Activated T-cell treated with anti-CD3 and anti-CD28 coated beads, Interleukin-2, amount 50 U/mL, for 4 hours (primary cell): ENCODE data around the gene HDAC7. TPM values are rescaled to one million over a fixed set of nuclear protein-coding genes. Genes with fewer than 3 reads are reported as not detected.
A peak's percentile ranks its signal among the peaks of the same experiment; 100 is the strongest.

Source experiments
- ATAC-seq, 2 donors: fragments of 200-7000 bp; cut with Tn5 transposase; one replicate each; pipeline ENCODE4 v1.10.0; 2021
- DNase-seq: peaks from one replicate; pipeline ENCODE4 v3.0.0-alpha.2; 2020
- H3K27me3 Mint-ChIP-seq: one replicate; pipeline ENCODE4 v1.8.0; 2021; ENCODE audit warnings: low read depth, mixed read lengths
- H3K36me3 Mint-ChIP-seq: one replicate; pipeline ENCODE4 v1.8.0; 2022; ENCODE audit warnings: mixed read lengths; ENCODE audit not compliant: insufficient read depth
- H3K4me1 Mint-ChIP-seq: one replicate; pipeline ENCODE4 v1.8.0; 2021; ENCODE audit warnings: low read depth, mixed read lengths
- H3K4me3 Mint-ChIP-seq: one replicate; pipeline ENCODE4 v1.8.0; 2021; ENCODE audit warnings: mild to moderate bottlenecking, moderate library complexity, mixed read lengths
- H3K9me3 Mint-ChIP-seq: one replicate; pipeline ENCODE4 v1.8.0; 2021; ENCODE audit warnings: mixed read lengths
- total RNA-seq, 3 donors: library from RNA; stranded (reverse); gene quantifications; one replicate each; pipeline ENCODE4 v1.2.1, GENCODE V29; 2021

The HDAC7 gene
- total RNA-seq, 3 donors from 2014 or later = 168 to 199 (median 199) TPM

- H3K9me3 Mint-ChIP-seq = no peaks in the 10 kb centered on the region
- H3K4me1 Mint-ChIP-seq = peaks cover 37% of the 10 kb centered on the region
- no peak for DNase-seq
- no peaks in the 10 kb centered on the region for H3K27me3 Mint-ChIP-seq
- no peak for ATAC-seq
- no peaks in the 10 kb centered on the region for H3K36me3 Mint-ChIP-seq
- no peak overlapping the region for H3K4me3 Mint-ChIP-seq
These were observed 62.3 kb downstream of the HDAC7 start for GRCh38 chr12:47757364-47757839.

- H3K4me1 Mint-ChIP-seq = peaks cover 37% of the 10 kb centered on the region
- no peak for DNase-seq
- ATAC-seq = peak; percentile 52 to 58
These were observed 63.8 kb downstream of the HDAC7 start for GRCh38 chr12:47755655-47756562.

DNA sequence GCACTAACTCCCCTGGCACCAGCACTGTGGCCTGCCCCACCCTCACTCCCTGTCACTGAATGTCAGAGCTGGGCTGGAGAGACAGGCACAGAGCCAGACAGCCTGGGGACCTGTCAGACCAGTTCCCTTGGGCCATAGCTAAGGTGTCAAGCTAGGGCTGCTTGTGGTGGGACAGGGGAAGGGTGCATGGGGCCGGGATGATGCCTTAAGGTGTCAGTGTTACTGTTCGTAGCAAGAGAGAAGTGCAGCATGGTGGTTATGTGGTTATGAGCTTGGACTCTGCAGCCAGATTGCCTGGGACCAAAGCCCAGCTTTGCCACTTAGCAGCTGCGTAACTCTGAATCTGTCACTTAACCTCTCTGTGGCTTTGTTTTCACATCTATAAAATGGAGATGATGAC is 64.8 kb downstream of the HDAC7 start:
- ATAC-seq = no peak
- H3K4me1 Mint-ChIP-seq = peaks cover 37% of the 10 kb centered on the region
- H3K36me3 Mint-ChIP-seq = no peaks in the 10 kb centered on the region
- DNase-seq = no peak
- H3K27me3 Mint-ChIP-seq = no peaks in the 10 kb centered on the region
- no peaks in the 10 kb centered on the region for H3K9me3 Mint-ChIP-seq
- H3K4me3 Mint-ChIP-seq = no peak overlapping the region

More at GRCh38 chr12:47755655-47756562, 63.8 kb downstream of the HDAC7 start:
- no peaks in the 10 kb centered on the region for H3K9me3 Mint-ChIP-seq
- H3K4me3 Mint-ChIP-seq = peak overlapping the region; percentile 6
- no peaks in the 10 kb centered on the region for H3K36me3 Mint-ChIP-seq
- H3K27me3 Mint-ChIP-seq = no peaks in the 10 kb centered on the region

DNA sequence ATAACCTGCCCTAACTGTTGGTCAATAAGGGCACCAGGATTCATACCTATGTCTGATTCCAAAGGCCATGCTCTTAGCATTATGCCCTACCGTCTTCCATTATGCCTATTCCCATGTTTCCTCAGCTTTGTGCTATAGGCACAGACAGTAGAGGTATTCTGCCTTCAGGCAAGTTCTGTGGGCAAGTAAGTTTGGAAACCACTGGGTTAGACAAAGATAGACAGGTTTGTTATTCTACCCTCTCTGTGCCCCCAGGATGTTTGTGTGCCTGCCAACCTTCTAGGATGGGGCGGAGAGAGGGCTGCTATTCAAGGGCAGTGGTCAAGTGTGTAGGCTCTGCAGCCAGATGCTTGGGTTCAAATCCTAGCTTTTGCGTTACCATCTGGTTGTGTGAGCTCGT is 65.6 kb downstream of the HDAC7 start:
- no peak for ATAC-seq

DNA sequence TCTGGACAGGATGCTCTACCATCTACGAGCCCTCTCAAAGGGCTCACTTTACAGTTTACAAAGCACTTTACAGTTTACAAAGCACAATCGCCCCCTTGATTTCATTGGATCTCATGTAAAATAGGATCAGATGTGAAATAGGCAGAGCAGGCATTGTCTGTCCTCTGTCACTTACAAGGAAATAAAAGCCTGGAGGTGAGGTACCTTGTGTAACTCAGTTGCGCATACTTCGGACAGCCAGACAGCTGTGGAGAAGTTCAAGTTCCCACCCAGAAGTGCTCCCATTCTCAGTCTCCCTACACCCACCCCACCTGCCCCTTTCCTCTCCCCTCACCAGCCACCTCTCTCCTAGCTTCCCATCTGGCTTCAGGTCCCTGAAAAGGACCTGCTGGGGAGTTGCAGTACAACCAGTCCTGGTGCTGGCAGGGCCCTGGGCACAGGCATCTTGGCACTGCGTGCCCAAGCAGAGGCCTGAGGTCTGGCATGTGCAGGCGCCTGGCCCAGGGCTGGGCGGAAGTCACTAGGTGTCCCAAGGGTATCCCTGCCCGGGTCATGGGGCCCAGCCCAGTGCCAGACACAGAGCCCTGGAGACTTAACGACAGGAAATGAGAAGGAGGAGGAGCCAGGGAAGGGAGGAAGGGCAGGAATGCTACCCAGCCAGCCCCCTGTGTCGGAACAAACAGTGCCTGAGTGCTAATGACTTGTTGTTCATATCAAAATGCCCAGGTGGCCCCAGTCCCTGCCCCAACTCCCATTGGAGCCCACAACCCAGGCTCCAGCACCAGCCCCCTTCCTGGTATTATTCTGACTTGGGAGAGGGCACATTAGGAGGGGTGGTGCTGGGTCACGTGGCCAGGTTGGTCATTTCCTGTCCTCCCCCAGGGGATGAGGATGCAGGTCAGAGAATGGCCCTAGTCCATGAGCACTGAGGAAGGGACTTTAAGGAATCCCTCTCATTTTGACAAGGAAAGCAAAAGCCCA is 66.4 kb downstream of the HDAC7 start:
- peaks cover 32% of the 10 kb centered on the region for H3K4me1 Mint-ChIP-seq
- H3K27me3 Mint-ChIP-seq = peaks cover 3% of the 10 kb centered on the region
- H3K36me3 Mint-ChIP-seq = no peaks in the 10 kb centered on the region
- DNase-seq = no peak
- H3K9me3 Mint-ChIP-seq = no peaks in the 10 kb centered on the region
- no peak overlapping the region for H3K4me3 Mint-ChIP-seq
- no peak for ATAC-seq

More for the DNA sequence above, 65.6 kb downstream of the HDAC7 start:
- H3K4me3 Mint-ChIP-seq = no peak overlapping the region
- H3K9me3 Mint-ChIP-seq = no peaks in the 10 kb centered on the region
- peaks cover 2% of the 10 kb centered on the region for H3K27me3 Mint-ChIP-seq
- peaks cover 33% of the 10 kb centered on the region for H3K4me1 Mint-ChIP-seq
- no peak for DNase-seq
- H3K36me3 Mint-ChIP-seq = no peaks in the 10 kb centered on the region

GRCh38 chr12:47752552-47752951 is 67.2 kb downstream of the HDAC7 start:
- Mint-ChIP-seq H3K9me3 (no peaks in the 10 kb centered on the region), H3K36me3 (no peaks in the 10 kb centered on the region), H3K4me3 (no peak overlapping the region), H3K27me3 (peaks cover 3% of the 10 kb centered on the region), H3K4me1 (peaks cover 30% of the 10 kb centered on the region)
- DNase-seq (no peak), ATAC-seq (no peak)

- H3K36me3 Mint-ChIP-seq = no peaks in the 10 kb centered on the region
- no peaks in the 10 kb centered on the region for H3K9me3 Mint-ChIP-seq
These were observed 67.6 kb downstream of the HDAC7 start for GRCh38 chr12:47752121-47752520.

DNA sequence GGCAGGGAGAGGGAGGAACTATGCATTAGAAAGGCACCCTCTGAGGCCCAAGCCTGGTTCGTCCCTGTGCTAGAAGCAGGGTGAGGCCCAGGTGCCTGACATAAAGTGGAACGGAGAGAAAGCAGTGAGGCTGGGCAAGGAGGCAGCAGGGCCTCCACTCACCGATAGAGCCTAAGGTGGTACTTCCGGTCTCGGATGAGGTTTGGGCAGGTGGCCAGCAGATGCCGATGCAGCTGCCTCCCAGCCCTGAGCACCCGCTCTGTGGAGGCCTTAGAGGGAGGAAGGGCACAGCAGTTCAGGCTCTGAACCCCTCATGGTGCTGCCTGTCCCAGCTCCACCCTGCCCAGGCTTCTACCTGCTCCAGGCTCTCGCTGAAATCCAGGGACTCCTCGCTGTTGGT is 68.1 kb downstream of the HDAC7 start:
- peaks cover 22% of the 10 kb centered on the region for H3K4me1 Mint-ChIP-seq
- H3K36me3 Mint-ChIP-seq = no peaks in the 10 kb centered on the region
- ATAC-seq = no peak
- peaks cover 3% of the 10 kb centered on the region for H3K27me3 Mint-ChIP-seq
- no peak overlapping the region for H3K4me3 Mint-ChIP-seq
- DNase-seq = no peak
- H3K9me3 Mint-ChIP-seq = no peaks in the 10 kb centered on the region

More at GRCh38 chr12:47752121-47752520, 67.6 kb downstream of the HDAC7 start:
- Mint-ChIP-seq H3K27me3 (peaks cover 3% of the 10 kb centered on the region), H3K4me3 (no peak overlapping the region), H3K4me1 (peaks cover 25% of the 10 kb centered on the region)
- DNase-seq (no peak), ATAC-seq (no peak)

- no peak for ATAC-seq
- H3K4me1 Mint-ChIP-seq = peaks cover 16% of the 10 kb centered on the region
- H3K4me3 Mint-ChIP-seq = no peak overlapping the region
- no peaks in the 10 kb centered on the region for H3K36me3 Mint-ChIP-seq
- no peaks in the 10 kb centered on the region for H3K9me3 Mint-ChIP-seq
- peaks cover 3% of the 10 kb centered on the region for H3K27me3 Mint-ChIP-seq
- DNase-seq = no peak
These were observed 68.7 kb downstream of the HDAC7 start for GRCh38 chr12:47750916-47751470.

GRCh38 chr12:47750229-47750798 is 69.4 kb downstream of the HDAC7 start:
- peaks cover 3% of the 10 kb centered on the region for H3K27me3 Mint-ChIP-seq
- no peaks in the 10 kb centered on the region for H3K36me3 Mint-ChIP-seq
- H3K4me1 Mint-ChIP-seq = peaks cover 10% of the 10 kb centered on the region
- H3K9me3 Mint-ChIP-seq = no peaks in the 10 kb centered on the region
- no peak for DNase-seq
- no peak for ATAC-seq
- H3K4me3 Mint-ChIP-seq = no peak overlapping the region

GRCh38 chr12:47748899-47749298 is 70.8 kb downstream of the HDAC7 start:
- H3K4me1 Mint-ChIP-seq = peaks cover 3% of the 10 kb centered on the region
- H3K9me3 Mint-ChIP-seq = no peaks in the 10 kb centered on the region
- no peak for DNase-seq
- no peak overlapping the region for H3K4me3 Mint-ChIP-seq
- peaks cover 3% of the 10 kb centered on the region for H3K27me3 Mint-ChIP-seq
- no peak for ATAC-seq
- H3K36me3 Mint-ChIP-seq = no peaks in the 10 kb centered on the region

GRCh38 chr12:47748507-47748828 is 71.2 kb downstream of the HDAC7 start:
- DNase-seq (no peak), ATAC-seq (no peak)
- Mint-ChIP-seq H3K27me3 (peaks cover 3% of the 10 kb centered on the region), H3K4me1 (peaks cover 2% of the 10 kb centered on the region), H3K9me3 (no peaks in the 10 kb centered on the region), H3K36me3 (no peaks in the 10 kb centered on the region), H3K4me3 (no peak overlapping the region)

DNA sequence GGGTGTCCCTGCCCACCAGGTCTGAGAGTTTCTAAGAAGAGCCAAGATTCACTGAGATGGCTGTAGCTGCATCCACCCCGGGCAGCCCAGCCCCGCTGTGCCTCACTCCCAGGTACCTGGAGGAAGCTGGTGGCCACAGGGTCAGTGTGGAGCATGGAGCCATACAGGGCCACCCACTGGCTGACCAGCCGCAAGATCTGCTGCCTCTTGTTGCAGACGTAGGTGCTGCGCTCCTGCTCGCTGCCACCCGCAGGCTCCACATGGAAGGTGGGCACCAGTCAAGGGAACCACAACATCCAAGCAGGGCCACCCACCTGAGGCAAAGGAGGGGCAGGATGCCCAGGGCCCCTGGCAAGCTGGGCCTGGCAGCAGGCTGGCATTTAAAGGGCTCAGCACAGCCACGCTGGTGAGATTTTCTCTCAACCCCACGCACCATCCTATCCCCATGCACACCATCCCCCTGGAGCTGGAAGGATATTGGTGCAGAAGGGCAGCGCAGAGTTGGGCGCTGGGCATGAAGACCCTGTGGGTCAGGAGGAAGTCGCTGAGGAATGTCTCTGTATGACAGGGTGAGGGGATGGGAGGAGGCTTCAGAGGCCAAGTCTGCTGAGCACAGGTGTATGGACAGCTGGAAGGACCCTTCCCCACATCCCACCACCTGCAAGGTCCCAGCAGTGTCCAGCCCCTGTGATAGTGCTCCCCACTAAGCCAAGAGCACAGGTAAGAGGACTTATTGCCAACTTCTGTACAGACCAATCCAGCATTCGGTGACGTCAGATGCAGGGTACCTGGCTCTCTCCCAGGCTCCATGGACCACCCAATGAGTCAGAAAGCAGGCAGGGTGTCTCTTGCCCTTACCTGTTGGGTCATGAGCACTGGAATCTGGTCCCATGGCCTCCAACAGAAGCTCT is 71.9 kb downstream of the HDAC7 start:
- Mint-ChIP-seq H3K27me3 (peaks cover 3% of the 10 kb centered on the region), H3K4me3 (no peak overlapping the region), H3K36me3 (no peaks in the 10 kb centered on the region), H3K4me1 (peaks cover 2% of the 10 kb centered on the region), H3K9me3 (no peaks in the 10 kb centered on the region)
- no peak for DNase-seq
- ATAC-seq = no peak
